ENCODE measurements around the gene RASAL3. TPM values are rescaled to one million over a fixed set of nuclear protein-coding genes. Genes with fewer than 3 reads are reported as not detected.

Gene RASAL3
- total RNA-seq, 1 donor from 2014 or later: 0.41 TPM

DNA sequence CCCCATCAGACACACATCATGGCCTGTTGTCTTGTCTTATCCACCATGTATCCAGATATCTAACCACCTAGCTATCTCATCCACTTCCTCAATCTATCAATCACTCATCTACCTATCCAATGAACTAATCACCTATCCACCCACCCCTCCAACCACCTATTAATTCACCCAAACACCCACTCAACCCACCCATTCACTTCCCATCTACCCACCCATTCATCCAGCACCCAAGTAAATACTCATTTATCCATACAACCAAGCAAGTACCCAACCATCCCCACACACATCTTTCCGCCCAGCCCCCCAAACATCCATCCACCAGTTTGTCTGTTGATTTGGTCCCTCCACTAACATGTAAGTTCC, 13.8 kb downstream of the RASAL3 start:
- FAIRE-seq (no peak), DNase-seq (ENCODE audit: low spot score in 2 of 2) (no peak)

DNA sequence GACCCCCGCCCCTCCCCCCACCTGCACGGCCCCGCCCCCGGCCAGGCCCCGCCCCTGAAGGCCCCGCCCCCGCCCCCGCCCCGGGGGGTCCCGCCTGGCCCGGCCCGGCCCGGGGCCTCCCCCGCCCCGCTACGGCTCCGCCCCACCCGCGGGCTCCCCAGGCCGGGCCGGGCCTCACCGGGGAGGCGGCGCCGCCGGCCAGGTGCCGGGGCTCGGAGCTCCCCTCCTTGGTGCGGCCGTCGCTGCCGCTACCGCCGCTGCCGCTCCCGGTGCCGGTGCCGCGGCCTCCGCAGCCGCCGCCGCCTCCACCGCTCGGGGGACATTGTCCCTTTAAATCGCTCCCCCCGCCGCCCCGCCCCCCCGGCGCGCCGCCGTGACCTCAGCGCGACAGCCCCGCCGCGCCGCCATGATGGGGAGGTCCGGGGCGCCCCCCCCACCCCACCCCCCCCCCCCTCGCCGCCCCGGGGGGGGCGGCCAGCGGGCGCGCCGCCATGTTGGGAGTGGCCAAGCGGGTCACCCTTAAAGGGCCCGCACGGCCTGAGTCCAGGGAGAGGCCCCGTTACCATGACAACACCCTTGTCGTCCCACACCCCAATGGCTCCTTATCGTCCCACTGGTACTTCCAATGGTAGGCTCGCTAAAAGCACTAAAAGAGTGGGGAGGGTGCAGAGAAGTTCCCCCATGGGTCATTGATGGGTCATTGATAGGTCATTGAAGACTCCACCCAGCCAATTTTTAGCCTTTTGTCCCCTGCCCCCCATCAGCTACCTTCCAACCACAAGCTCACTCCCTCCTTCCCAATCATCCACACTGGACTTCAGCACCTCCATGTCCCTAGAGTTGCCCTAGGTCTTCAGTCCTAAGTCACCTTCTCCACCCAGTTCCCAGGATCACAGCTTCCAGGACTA, 14.5 kb downstream of the RASAL3 start, which contains the start of gene WIZ:
TSS of gene WIZ (minus strand) at position 337 of the 908 bp plus-strand sequence. CDS start 1,649 bp downstream, outside the sequence.
- FAIRE-seq: no peak

DNA sequence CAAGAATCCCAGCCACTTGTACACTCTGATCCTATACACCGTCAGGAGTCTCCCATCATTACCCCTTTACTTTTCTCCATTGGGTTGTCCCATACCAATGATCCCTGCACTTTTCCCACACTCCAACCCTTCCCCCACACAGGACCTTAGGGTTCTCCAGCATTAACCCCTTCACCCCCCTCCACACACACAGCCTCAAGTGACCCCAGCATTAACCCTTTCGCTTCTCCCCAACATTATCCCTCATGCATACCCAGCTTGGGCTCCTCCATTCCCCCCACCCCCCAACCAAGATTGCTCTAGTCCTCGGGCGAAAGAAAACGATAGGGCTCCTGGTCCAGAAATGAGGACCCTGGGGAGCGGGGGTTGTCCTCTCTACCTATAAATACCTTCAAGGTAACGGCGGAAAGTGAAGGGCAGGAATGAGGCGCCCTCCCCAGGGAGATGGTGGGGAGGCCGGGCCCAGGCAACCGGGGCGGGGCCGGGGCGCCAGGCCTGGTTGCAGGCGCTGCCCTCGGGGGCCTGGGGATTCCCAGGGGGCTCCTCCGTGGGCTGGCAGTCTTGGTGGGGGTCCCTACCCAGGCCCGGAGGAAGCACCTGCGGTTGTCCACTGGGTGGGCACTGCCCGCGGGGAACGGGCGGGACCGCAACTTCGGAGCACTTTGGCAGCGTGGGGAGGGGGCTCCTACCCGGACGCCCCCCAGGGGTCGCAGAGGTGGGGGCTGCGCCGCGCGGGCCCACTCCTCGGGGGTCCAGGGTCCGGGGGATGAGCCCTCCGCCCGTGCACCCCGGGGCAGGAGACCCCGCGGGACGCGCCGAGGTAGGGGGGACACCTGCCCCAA, 15.3 kb downstream of the RASAL3 start:
- DNase-seq (ENCODE audit: low spot score in 2 of 2): no peak
- FAIRE-seq: no peak

More for the DNA sequence above, 14.5 kb downstream of the RASAL3 start, which contains the start of gene WIZ:
- DNase-seq (ENCODE audit: low spot score in 2 of 2): peak; percentile 96 to 99

DNA sequence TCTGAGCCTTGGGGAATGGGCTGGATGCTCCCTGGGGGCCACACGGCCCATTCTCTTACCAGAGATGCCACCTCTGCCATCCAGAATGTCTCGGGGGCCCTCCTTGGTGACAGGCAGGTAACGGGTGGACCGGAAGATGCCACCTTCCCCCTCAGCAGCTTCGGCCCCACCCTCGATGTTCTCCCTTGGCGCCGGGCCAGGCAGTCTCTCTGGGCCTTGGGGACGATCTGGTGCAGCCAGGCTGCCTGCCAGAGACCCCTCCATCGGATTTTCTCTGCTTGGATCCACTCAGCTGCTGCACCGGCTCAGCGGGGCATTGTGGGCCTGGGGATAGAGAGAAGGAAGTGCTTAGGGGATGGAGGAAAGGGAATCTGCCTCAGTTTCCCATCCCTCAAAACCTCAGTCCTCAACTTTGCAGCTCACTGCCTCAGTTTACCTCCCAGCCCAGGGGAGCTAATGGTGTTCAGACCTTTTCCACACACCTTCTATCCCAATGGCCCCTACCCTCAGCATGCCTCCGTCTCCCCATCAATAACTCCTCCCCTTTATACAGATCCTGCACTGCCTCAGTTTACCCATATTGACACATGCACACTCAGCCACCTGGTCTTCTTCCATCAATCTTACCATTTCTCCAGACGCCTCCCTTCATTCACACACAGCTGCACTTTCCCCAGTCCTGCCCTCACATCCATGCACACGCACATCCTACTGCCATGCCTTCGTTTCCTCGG, 16.1 kb downstream of the RASAL3 start:
- no peak for DNase-seq (ENCODE audit: low spot score in 2 of 2)
- FAIRE-seq: no peak

DNA sequence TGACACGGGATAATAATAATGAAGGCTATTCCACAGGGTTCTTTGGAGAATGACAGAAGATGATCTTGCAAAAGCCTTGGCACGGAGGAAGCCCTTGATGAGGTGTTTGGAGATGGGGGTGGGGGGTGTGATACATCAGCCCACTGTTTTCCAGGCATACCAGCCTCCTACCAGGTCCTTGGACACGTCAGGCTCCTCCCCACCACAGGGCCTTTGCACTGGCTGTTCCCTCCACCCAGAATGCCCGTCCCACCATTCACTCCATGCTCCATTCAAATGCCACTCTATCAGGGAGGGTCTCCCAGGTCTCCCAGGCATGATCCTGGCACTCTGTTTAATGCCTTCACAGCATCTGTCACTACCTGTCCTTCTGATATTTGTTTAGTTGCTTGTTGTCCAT, 17.3 kb downstream of the RASAL3 start:
- FAIRE-seq: no peak
- no peak for DNase-seq (ENCODE audit: low spot score in 2 of 2)

DNA sequence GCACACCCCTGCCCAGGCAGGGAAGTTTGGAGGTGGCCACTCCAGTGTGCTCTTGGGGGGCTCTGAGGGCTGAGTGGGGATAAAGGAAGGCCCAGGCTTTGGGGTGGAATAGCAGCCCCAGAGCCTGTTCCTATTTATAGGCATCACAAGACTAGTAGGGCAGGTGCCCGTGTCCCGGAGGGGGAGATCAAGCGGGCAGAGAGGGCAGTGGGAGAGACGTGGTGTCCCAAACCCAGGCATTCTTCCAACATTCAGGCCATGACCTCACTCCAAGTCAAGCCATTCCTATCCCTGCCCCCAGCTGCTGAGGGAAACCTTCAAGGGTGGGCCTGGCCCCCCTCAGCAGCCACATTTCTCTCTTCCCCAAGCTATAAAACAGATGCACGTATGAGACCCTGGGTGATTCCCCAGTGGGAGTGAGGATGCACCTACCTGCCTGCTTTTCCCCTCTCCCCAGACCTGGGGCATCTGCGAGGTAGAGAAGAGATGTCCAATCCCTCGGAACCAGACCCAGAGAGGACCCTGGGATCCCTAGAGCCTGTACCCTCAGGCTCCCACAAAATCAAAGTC, 18.5 kb downstream of the RASAL3 start:
- FAIRE-seq: no peak
- DNase-seq (ENCODE audit: low spot score in 2 of 2): no peak

DNA sequence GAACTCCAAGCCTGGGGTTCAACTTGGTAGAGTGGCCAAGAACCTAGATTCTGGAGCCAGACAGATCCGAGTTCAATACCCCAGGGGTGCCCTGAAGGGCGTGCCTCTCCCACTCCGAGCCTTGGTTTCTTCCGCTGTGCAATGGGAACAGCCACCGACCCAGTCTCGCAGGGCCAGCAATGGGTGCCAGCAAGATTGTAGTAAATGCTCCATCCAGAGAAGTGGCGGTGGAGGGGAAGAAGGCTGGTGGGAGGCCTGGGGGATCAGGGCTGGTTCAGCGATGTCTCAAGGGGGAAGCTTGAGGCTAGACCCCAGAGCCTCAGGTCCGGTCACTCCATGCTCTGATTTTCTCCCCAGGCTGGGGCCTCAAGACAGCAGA, 19.1 kb downstream of the RASAL3 start:
- FAIRE-seq (no peak), DNase-seq (ENCODE audit: low spot score in 2 of 2) (no peak)

DNA sequence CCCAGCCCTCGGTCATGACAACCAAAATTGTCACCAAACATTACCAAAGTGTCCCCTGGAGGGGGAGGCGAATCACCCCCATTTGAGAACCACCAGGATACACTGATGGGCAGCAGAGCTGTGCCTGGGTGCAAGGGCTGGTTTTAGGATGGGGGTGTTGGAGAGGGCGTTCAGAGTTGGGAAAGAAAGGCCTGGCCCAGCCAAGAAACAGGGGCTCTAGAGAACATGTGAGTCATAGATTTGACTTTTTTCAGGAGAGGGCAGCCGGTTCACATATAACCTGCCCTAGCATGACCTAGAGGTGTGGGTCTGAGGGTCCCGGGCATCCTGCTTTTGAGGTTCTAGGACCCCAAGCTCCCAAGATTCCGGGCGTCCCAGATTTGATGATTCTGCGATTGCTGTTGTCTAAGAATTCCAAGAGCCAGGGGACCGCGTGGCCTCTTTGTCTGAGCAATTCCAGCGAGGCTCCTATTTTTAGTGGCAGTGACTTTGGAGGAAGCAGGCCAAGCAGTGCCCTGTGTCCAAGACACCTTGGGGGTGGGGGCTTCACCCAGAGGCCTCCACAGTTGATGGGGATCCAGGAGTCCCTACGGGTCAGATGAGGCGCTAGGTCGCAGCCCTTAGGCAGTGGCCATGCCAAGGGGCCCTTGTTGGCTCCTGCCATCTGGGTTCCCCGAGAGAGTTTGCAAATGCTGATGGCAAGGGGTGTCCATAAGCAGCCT, 19.7 kb downstream of the RASAL3 start:
- no peak for FAIRE-seq

DNA sequence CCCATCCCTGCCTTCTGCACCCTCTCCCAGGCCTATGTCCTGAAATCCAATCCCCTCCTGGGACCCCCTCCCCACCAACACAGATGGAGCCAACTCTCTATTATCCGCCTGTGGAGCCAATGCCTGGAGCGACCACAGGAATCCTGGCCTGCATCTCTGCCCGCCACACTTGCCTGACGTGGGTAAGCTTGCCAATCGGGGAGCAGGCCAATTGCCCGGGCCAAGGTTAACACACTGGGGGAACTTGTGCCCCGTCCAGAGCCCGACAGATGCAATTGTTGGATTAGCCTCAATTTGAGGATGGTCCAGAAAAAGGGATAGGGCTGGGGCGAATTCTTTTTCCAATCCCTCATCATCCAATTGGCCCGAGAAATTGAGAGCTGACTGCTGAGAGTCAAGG, 20.5 kb downstream of the RASAL3 start:
- no peak for FAIRE-seq
- no peak for DNase-seq (ENCODE audit: low spot score in 2 of 2)

More for the DNA sequence above, 19.7 kb downstream of the RASAL3 start:
- DNase-seq (ENCODE audit: low spot score in 2 of 2): no peak

DNA sequence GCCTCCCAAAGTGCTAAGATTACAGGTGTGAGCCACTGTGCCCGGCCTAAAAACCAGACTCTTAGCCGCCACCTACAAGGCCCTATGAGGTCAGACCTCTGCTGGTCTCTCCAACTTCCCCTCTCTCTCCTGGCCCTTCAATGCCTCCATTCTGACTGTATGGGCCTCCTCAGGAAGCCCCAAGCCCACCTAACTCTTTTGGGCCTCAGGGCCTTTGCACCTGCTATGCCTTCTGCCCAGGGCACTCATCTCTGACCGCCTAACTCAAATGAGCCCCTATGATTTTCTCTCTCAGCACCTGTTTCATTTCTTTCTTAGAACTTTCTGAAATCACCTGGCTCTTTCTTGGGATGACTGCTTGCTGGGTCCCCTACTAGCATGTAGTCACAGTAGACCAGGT, 21.0 kb downstream of the RASAL3 start:
- no peak for FAIRE-seq
- DNase-seq (ENCODE audit: low spot score in 2 of 2): no peak

DNA sequence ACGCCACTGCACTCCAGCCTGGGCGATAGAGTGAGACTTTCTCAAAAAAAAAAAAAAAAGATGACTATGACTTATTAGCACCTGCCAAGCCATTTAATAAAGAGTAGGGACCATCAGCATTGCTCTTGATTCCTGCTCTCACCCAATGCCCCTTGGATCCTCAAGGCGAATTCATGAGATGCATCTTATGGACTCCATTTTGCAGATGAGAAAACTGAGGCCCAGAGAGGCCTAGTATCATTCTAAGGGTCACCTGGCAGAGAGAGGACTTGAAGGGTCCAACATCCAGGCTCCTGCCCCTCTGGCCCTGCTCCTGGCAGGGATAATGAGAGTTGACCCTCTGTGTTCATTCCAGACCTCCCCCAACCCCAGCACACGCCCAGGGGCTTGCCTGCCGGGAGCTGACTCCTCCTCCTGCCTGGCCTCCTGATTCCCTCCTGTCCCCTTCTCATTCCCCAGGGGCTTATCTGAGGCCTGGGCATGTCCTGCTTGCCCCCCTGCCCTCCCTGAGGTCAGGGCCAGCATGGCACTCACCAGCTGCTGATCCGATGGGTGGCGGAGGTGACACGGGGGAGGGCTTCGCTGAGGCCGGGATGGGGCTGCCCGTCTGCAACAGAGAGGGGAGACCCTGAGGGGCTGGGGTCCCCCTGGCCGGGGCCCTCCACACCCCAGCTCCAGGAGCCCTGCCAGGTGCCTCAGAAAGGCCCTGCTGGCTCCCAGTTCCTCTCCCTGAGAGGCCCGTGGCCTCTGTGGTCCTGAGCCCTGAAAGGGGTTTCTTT, 22.0 kb downstream of the RASAL3 start:
- FAIRE-seq (no peak), DNase-seq (ENCODE audit: low spot score in 2 of 2) (no peak)

DNA sequence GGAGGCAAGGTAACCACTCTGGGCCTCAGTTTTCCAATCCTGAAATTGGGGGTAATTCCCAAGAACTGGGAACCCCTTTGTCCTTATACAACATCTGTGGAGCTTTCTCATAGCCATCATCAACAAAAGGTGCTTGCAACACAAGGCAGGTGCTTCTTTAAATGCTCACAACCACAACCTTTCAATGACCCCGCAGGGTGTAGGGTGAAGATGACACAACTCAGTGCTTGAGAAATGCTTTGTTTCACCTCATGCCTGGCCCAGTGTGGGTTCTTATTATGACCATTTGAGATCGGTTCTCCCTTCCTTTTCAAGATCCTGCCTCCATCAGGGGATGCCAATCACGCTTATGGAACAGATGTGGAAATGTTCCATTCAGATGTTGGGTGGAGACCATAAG, 23.0 kb downstream of the RASAL3 start:
- DNase-seq (ENCODE audit: low spot score in 2 of 2) (no peak), FAIRE-seq (no peak)

DNA sequence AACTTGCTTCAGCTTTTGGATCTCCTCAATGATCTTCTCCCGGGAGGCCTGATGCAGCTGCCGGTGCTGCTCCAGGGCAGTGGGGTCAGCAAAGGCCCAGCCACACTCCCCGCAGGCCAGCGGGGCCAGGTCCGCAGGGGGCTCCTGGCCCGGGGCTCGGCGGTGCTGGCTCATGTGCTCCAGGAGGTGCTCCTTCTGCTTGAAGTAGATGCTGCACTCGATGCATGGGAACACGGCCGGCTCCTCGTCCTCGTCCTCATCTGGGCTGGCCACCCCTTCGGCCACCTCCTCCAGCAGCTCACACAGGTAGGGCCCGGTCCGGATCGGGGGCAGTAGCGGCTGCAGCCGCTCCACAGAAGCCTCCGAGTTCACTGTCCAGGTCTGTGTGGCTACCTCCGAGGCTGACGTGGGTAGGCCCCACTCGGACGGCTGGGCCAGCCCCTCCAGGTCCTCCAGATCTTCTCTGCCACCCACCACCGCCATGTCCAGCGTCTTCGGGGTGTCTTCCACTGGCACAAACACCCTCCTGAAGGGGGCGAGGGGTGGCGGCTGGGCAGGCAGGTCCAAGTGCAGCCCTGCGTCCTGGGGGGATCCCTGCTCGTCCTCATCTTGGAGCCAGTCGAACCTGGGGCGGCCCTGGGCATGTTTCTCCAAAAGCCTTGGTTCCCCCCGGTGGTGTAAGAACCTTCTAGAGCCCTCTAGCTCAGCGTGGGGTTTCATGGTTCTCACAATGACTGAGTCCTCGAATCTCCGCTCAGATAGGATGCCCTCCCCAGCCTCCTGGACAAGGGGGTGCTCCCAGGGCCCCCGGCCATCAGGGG, 24.3 kb downstream of the RASAL3 start:
- no peak for DNase-seq (ENCODE audit: low spot score in 2 of 2)
- no peak for FAIRE-seq

DNA sequence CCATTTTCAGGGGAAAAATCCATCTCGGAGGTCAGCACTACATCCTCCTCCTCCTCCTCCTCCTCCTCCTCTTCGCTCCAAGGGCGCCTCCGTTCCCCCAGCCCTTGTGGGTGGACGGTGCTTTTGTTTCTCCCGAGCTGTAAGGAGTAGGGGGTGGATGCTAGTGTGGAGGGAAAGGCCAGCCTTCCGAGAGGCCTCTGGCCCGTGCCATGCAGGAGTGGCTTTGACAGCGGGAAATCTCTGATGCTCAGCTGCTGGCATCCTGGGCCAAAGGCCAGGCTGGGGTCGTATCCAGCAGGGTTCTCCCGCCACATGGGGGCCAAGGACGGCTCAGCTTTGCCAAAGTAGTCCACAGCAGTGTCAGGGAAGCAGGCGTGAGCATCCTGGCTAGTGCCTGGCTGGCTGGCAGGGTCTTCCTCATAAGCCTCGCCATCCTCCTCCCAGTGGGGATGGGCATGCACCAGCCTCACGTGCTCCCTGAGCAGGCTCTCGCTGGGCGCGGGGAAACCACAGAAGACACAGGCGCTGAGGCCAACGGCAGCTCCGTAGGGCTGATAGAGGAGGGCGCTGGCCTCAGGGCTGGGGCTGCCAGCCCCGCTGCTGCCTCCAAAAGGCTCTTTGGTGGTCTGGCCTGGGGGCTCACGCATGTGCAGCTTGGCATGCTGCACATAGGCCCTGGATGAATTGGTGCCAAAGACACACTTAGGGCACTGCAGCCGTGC, 25.1 kb downstream of the RASAL3 start:
- no peak for FAIRE-seq
- DNase-seq (ENCODE audit: low spot score in 2 of 2): no peak

DNA sequence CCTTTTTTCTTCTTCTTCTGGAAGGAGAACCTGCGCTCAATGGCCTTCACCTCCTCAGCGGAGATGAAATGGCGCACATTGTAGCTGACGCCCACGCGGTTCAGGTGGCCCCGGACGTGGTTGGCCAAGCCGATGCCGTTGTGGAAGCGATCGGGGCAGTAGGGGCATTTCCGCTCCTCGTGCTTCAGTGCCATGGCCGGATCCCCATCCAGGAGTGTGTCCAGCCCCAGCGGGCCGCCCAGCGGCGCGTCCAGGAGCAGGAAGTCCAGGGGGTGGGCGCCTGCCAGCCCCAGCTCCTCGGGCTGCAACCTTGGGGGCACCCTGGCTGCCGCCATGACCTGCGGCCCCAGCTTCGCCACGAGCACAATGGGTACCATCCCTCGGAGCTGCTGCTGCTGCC, 25.8 kb downstream of the RASAL3 start:
- no peak for DNase-seq (ENCODE audit: low spot score in 2 of 2)
- FAIRE-seq: no peak

DNA sequence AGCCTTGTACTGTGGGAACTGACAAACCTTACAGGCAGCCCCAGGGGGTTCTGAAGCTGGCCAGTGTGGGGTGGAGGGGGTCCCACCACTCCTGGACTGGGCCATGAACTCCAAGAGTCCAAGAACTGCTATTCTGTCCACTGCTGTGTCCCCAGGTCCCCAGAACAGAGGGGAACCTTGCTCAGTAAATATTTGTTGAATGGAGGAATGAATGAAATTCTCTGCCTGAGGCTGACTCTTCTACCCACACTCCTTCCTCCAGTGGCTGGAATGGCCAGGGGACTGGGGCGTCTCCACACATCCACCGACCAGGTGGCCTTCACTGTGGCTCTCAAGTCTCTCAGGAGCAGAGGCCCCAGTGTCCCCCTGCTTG, 26.2 kb downstream of the RASAL3 start:
- FAIRE-seq: no peak

DNA sequence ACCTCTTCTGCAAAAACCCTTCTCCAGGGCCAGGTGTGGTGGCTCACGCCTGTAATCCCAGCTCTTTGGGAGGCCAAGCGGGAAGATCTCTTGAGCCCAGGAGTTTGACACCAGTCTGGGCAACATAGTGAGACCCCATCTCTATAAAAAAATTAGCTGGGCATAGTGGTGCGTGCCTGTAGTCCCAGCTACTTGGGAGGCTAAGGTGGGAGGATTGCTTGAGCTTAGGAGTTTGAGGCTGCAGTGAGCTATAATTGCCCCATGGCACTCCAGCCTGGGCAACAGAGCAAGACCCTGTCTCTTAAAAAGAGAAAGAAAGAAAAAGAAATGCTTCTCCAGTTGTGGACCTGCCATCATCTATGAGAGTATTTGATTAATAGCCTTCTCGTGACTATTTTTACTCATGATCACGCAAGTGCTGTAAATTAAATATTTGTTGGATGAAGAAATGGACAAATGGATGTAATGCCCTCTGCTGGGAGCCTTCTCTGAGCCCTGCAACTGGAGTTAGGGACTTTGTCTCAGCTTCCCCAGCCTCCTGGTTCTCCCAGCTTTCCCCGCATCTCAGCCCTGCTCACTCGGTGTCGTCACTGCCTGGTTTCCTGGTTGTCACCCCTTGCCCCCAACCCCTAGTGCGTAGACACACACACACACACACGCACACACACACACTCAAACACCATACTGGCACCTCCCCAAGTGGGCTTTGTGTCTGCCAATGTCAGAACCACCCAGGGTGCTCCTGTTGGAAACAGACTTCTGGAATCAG, 26.8 kb downstream of the RASAL3 start:
- no peak for FAIRE-seq
- no peak for DNase-seq (ENCODE audit: low spot score in 2 of 2)

More for the DNA sequence above, 26.2 kb downstream of the RASAL3 start:
- DNase-seq (ENCODE audit: low spot score in 2 of 2): no peak

Data from frontal cortex (tissue), 4 donors.